Ascending aorta (tissue), 2 donors: ENCODE results near the gene SUN5. TPM values are rescaled to one million over a fixed set of nuclear protein-coding genes. Genes with fewer than 3 reads are reported as not detected.

Experiments
- DNase-seq, 2 donors: peaks; one replicate each; pipeline ENCODE4 v3.0.0-alpha.2; 2019; ENCODE audit warnings: low spot score in 2 of 2
- H3K27ac ChIP-seq, 2 donors: fragments of 200-600 bp; sonication (generic); one replicate each; pipeline ENCODE4 v1.5.1; 2016 to 2017; ENCODE audit warnings: mild to moderate bottlenecking in 1 of 2
- H3K27me3 ChIP-seq: fragments of 200-600 bp; sonication (generic); one replicate; pipeline ENCODE4 v1.5.1; 2017
- H3K36me3 ChIP-seq, 2 donors: fragments of 200-600 bp; sonication (generic); one replicate each; pipeline ENCODE4 v1.5.1; 2016
- H3K4me1 ChIP-seq, 2 donors: fragments of 200-600 bp; sonication (generic); one replicate each; pipeline ENCODE4 v1.5.1; 2016 to 2017; ENCODE audit warnings: mild to moderate bottlenecking in 1 of 2
- H3K4me3 ChIP-seq, 2 donors: fragments of 200-600 bp; sonication (generic); one replicate each; pipeline ENCODE4 v1.5.1; 2016 to 2017; ENCODE audit warnings: mild to moderate bottlenecking in 1 of 2
- H3K9me3 ChIP-seq, 2 donors: fragments of 200-600 bp; sonication (generic); one replicate each; pipeline ENCODE4 v1.5.1; 2016
- intact Hi-C: fragments of 100-400 bp; cut with DNase I; formaldehyde crosslinking; loops from one replicate; pipeline ENCODE4 v1.15.1; 2023
- total RNA-seq: library from RNA; depleted of rRNA; stranded (reverse); fragments of >200 nt; gene quantifications from one replicate; pipeline ENCODE4 v1.1.0, GENCODE V29; 2016
- TF ChIP-seq, protein P1 (sequence below), 3 experiments: fragments of 200-600 bp in 2 of 3; fragments of 450-650 bp in 1 of 3; sonication (generic) in 2 of 3; IDR thresholded peaks; one replicate each; pipeline ENCODE4 v1.5.1; 2016 to 2019; ENCODE audit warnings: antibody characterized with exemption in 3 of 3, mild to moderate bottlenecking in 1 of 3, moderate library complexity in 1 of 3

The SUN5 gene
- total RNA-seq, 1 donor from 2014 or later, result not detected

DNA sequence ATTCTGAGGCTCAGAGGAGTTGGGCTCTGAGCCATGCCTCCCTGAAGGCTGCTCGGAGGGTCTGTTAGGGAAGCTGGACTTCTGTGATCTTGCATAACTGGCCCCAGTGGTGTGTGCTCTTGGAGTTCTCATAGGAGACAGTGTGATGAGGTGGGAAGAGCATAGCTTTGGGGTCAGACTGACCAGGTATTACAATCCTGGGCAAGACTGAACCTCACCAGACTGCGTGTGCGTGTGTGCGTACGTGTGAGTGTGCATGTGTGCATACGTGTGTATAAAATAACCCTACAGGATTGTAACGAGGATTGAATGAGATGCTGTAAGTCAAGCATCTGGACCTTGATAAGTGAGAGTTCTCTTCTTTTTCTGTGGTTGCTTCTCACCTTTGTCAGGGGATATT is 13.3 kb upstream of the SUN5 start:
- Histone ChIP-seq H3K27ac (no peak overlapping the region), H3K4me3 (no peak overlapping the region), H3K27me3 (no peaks in the 10 kb centered on the region), H3K9me3 (no peaks in the 10 kb centered on the region), H3K4me1 (no peaks in the 10 kb centered on the region), H3K36me3 (no peaks in the 10 kb centered on the region)
- no peak for DNase-seq
- TF ChIP-seq, protein P1, sequence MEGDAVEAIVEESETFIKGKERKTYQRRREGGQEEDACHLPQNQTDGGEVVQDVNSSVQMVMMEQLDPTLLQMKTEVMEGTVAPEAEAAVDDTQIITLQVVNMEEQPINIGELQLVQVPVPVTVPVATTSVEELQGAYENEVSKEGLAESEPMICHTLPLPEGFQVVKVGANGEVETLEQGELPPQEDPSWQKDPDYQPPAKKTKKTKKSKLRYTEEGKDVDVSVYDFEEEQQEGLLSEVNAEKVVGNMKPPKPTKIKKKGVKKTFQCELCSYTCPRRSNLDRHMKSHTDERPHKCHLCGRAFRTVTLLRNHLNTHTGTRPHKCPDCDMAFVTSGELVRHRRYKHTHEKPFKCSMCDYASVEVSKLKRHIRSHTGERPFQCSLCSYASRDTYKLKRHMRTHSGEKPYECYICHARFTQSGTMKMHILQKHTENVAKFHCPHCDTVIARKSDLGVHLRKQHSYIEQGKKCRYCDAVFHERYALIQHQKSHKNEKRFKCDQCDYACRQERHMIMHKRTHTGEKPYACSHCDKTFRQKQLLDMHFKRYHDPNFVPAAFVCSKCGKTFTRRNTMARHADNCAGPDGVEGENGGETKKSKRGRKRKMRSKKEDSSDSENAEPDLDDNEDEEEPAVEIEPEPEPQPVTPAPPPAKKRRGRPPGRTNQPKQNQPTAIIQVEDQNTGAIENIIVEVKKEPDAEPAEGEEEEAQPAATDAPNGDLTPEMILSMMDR (IDR thresholded peaks at IDR 0.05), result no peak
- intact Hi-C loops, result no loop called here

DNA sequence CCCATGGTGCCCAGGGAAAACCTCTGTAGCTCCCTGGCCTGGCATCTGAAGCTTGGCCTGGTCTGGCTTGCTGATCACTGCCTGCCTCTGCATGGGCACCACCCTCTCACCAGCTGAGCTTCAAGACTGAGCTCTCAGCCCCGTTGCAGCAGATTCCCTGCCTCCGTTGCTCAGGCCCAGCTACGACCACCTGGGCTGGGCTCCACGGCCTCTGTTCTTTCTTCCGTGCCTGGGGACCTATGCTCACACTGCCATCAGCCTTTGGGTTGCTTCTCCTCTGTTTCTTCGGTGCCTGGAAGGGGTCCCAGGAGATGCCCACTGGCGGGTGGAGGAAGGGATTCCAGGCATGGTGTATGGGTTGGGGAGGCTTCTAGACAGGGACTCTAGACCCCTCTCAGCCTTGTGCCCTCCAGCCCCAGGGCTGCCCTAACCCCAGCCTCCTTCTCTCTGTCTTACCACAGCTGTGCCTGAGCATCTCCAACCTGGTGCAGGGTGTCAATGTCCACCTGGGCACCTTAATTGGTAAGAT is 12.4 kb upstream of the SUN5 start:
- no peak for DNase-seq
- Histone ChIP-seq H3K27me3 (no peaks in the 10 kb centered on the region), H3K4me3 (no peak overlapping the region), H3K4me1 (no peaks in the 10 kb centered on the region), H3K27ac (no peak overlapping the region), H3K9me3 (no peaks in the 10 kb centered on the region), H3K36me3 (no peaks in the 10 kb centered on the region)
- TF ChIP-seq, protein P1 (IDR thresholded peaks at IDR 0.05), result no peak
- intact Hi-C loops, result no loop called here

DNA sequence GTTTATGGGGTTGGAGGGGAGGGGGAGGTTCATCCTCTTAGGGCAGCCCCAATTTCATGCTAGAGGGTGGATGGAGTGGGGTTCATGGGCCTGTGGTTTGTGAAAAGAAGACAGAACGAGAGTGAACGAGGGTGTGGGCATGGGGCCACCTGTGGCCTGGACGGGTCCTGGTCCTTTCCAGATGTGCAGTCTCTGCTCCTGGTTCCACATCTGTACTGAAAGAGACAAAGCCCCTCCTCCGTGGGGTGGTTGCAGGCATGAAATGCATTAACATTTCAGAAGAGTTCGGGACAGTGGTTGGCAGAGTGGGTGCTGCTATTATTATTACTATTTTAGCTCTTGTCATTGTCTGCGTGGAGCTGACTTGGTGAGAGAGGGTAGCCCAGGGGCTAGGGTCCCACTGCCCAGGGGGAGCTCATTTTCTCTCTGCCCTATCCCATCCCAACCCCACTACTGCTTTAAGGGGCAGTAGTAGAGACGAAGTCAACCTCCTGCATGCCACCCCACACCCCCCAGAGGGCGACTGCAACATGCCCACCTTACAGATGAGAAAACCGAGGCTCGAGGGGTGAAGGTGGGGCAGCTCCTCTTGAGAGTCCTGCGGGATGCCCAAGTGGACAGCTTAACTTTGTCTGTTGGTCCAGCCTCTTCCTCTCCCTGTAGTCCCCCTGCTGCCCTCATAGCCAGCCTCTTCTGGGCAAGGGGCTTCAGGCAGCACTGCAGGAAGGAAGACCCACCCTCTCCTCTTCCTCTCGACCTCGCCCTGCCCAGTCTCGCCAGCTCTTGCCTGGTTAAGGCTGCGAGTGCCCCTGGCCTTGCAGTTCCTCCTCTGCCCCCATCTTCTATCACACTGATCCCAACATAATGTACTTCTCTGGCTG is 11.7 kb upstream of the SUN5 start:
- no peak for DNase-seq
- Histone ChIP-seq H3K4me1 (no peaks in the 10 kb centered on the region), H3K9me3 (no peaks in the 10 kb centered on the region), H3K36me3 (no peaks in the 10 kb centered on the region), H3K27me3 (no peaks in the 10 kb centered on the region), H3K4me3 (no peak overlapping the region), H3K27ac (no peak overlapping the region)
- TF ChIP-seq, protein P1 (IDR thresholded peaks at IDR 0.05), result no peak
- intact Hi-C loops, result no loop called here

DNA sequence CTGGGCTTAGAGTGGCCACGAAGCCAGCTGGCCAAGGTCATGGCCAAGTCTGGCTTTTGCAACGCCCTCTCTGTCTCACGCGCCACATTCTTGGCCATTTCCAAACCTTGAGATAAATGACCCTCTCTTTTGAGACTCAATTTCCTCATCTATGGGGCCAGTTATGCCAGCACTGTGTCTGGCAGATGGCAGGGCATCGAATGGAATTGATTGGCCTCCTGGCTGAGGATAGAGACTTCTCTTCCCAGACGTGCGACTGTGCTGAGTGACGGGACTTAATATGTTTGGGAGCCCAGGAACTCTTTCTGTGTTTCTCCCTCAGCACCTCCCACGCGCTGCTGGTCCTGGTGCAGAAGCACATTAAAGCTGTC is 10.9 kb upstream of the SUN5 start:
- Histone ChIP-seq H3K27me3 (no peaks in the 10 kb centered on the region), H3K9me3 (no peaks in the 10 kb centered on the region), H3K27ac (no peak overlapping the region), H3K4me3 (no peak overlapping the region), H3K36me3 (no peaks in the 10 kb centered on the region), H3K4me1 (no peaks in the 10 kb centered on the region)
- TF ChIP-seq, protein P1 (IDR thresholded peaks at IDR 0.05), result no peak
- no peak for DNase-seq
- intact Hi-C loops, result no loop called here

DNA sequence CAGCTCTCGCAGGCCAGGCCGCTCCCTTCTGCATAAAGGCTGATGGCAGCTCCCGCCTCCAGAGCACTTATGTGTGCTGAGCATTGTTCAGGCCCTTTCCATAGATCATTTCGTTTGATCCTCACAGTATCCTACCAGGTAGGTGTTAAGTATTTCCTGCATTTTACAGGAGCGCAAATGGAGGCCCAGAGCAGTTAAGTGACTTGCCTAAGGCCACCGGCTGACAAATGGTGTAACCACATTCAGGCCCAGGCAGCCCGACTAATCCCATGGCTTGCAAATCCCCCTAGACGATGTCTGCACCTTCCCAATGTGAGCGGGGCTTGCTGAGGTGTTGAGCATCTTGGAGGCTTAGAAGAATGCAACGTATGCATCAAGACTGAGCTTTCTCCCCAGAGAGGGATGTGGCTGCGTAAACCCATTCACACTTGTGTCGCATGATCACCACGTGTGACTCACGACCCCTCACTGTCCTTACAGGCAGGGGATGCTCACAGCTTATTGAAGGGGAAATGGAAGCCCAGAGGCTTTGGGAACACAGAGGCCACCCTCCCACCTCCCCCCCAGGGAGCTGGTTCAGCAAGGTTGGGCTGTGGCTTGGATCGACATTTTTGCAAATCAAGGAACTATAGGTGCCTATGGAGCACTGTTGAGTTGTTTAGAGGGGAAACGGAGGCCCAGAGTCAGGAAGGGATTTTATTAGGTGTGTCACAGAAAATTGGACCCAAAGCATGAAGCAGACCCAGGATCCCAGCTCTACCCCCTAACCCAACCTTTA is 10.3 kb upstream of the SUN5 start:
- H3K36me3 ChIP-seq, result no peaks in the 10 kb centered on the region
- TF ChIP-seq, protein P1 (IDR thresholded peaks at IDR 0.05), result no peak
- intact Hi-C loops, result no loop called here
- no peaks in the 10 kb centered on the region for H3K27me3 ChIP-seq
- no peak overlapping the region for H3K4me3 ChIP-seq
- DNase-seq, result no peak
- no peak overlapping the region for H3K27ac ChIP-seq
- H3K9me3 ChIP-seq, result no peaks in the 10 kb centered on the region
- H3K4me1 ChIP-seq, result no peaks in the 10 kb centered on the region
